Prostate gland (tissue), 2 donors: Measurements from ENCODE around the gene IBA57.

Experiments used
- CTCF ChIP-seq, 4 experiments: fragments of 200-600 bp in 2 of 4; fragments of 450-650 bp in 2 of 4; sonication (generic) in 2 of 4; IDR thresholded peaks; 1 replicate in 3 of 4; 2 replicates in 1 of 4; pipeline ENCODE4 v1.5.1; 2016 to 2019; ENCODE audit warnings: antibody characterized with exemption in 4 of 4, mild to moderate bottlenecking in 2 of 4, moderate library complexity in 2 of 4
- POLR2A ChIP-seq: fragments of 450-650 bp; IDR thresholded peaks from one replicate; pipeline ENCODE4 v1.6.1; 2016; ENCODE audit warnings: antibody characterized with exemption, mild to moderate bottlenecking

GRCh38 chr1:228168563-228169270 lies 3.1 kb downstream of the IBA57 start:
- TF ChIP-seq CTCF (IDR thresholded peaks at IDR 0.05) (no peak), POLR2A (no peak)
